SK-N-MC (cell line): Measurements from ENCODE around the gene ZNF221.

Source experiments
- DNase-seq: peaks from one replicate; pipeline ENCODE4 v3.0.0-alpha.2; 2011; ENCODE audit warnings: low read depth, low spot score
- H3K27ac ChIP-seq: fragments of 200-600 bp; sonication (generic); 2 replicates; pipeline ENCODE4 v1.5.1; 2016; ENCODE audit warnings: mixed run types
- H3K36me3 ChIP-seq: fragments of 200-600 bp; sonication (generic); 2 replicates; pipeline ENCODE4 v1.6.1; 2017; ENCODE audit warnings: antibody characterized with exemption, low read length, mixed read lengths; ENCODE audit not compliant: insufficient read depth
- H3K4me3 ChIP-seq: fragments of 200-600 bp; sonication (generic); 2 replicates; pipeline ENCODE4 v1.5.1; 2016
- H3K9ac ChIP-seq: fragments of 200-600 bp; sonication (generic); 2 replicates; pipeline ENCODE4 v1.8.0; 2017; ENCODE audit warnings: mixed run types, mixed read lengths; ENCODE audit not compliant: insufficient read length
- H3K9me3 ChIP-seq: fragments of 200-600 bp; sonication (generic); 2 replicates; pipeline ENCODE4 v1.6.1; 2017; ENCODE audit warnings: low read depth, mild to moderate bottlenecking, antibody characterized with exemption, low read length, moderate library complexity, mixed read lengths
- EZH2 ChIP-seq: fragments of 200-600 bp; sonication (generic); IDR thresholded peaks from one replicate; pipeline ENCODE4 v1.6.1; 2017; ENCODE audit warnings: antibody characterized with exemption
- FOXP2 ChIP-seq: optimal IDR thresholded peaks from 2 replicates; pipeline ENCODE3; 2011; ENCODE audit warnings: mild to moderate bottlenecking, moderate library complexity; ENCODE audit not compliant: insufficient read depth; ENCODE audit errors: extremely low read length, control extremely low read depth
- POLR2AphosphoS5 ChIP-seq: IDR thresholded peaks from 2 replicates; pipeline ENCODE4 v1.6.1; 2012; ENCODE audit warnings: mild to moderate bottlenecking, low read depth, low read length, borderline replicate concordance

The ZNF221 gene

DNA sequence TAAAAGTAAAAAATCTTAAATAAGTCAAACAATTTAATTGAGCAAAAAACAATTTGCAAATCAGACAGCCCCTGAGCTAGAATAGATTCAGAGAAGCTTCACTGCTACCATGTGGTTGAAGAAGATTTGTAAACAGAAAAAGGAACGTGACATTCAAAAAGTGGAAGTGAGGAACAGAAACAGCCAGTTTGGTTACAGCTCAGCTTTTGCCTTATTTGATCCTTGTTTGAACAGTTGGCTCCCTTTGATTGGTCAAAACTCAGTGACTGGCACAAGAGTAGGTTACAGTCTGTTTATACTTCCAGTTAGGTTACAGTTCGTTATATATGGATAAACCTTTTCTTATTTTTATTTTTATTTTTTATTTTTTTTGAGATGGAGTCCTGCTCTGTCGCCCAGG lies 5.8 kb downstream of the ZNF221 start:
- Histone ChIP-seq H3K27ac (no peak overlapping the region), H3K4me3 (no peak overlapping the region), H3K9ac (no peak overlapping the region), H3K9me3 (no peaks in the 10 kb centered on the region), H3K36me3 (no peaks in the 10 kb centered on the region)
- TF ChIP-seq EZH2: no peak
- no peak for TF ChIP-seq FOXP2
- TF ChIP-seq POLR2AphosphoS5: no peak
- no peak for DNase-seq

DNA sequence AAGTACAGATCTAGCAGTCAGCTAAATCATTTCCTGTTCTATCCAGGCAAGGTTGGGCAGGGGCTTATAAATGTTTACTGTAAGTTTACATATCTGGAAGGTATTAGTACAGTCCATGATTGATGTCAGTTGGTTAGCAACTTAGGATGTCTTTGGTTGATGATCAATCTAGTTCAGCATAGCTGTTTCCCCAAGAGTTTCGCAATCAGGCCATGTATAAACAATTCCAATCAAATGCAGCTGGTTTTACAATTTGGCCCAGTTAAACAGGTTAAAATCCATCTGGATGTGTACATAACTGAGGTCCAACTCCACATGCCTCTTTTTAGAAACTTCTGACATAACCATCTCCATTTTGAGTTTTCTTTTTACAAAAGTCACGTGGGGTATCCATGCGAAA lies 6.9 kb downstream of the ZNF221 start:
- Histone ChIP-seq H3K4me3 (no peak overlapping the region), H3K36me3 (no peaks in the 10 kb centered on the region), H3K27ac (no peak overlapping the region), H3K9ac (no peak overlapping the region), H3K9me3 (peaks cover 3% of the 10 kb centered on the region; the same call in 1 of the 2 replicates)
- DNase-seq: no peak
- TF ChIP-seq FOXP2: no peak
- TF ChIP-seq POLR2AphosphoS5: no peak
- TF ChIP-seq EZH2: no peak

DNA sequence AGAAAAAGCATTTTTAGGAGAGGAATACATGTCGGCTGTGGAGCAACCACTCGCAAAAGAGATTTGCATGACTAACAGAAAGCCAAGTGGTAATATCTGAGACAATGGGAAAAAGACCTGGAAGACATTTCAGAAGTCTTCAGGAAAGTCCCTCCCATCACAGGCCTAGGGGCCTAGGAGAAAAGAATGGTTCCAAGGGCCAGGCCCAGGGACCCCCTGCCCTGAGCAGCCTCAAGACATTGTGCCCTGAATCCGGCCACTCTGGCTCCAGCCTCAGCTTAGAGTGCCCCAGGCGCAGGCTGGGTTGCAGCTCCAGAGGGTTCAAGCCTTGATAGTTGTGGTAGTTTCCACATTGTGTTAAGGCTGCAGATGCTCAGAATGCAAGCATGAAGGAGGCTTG lies 9.4 kb downstream of the ZNF221 start:
- TF ChIP-seq EZH2 (no peak), FOXP2 (no peak), POLR2AphosphoS5 (no peak)
- peaks cover 17% of the 10 kb centered on the region; the same call in 1 of the 2 replicates for H3K9me3 ChIP-seq

DNA sequence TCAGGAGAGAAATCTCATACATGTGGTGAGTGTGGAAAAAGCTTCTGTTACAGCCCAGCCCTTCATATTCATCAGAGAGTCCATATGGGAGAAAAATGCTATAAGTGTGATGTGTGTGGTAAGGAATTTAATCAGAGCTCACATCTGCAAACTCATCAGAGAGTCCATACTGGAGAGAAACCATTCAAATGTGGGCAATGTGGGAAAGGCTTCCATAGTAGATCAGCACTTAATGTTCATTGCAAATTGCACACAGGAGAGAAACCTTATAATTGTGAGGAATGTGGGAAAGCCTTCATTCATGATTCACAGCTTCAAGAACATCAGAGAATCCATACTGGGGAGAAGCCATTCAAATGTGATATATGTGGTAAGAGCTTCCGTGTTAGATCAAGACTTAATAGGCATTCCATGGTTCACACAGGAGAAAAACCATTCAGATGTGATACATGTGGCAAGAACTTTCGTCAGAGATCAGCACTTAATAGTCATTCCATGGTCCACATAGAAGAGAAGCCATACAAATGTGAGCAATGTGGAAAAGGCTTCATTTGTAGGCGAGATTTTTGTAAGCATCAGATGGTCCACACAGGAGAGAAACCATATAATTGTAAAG lies 15.2 kb downstream of the ZNF221 start:
- TF ChIP-seq POLR2AphosphoS5 (no peak), EZH2 (no peak), FOXP2 (no peak)
- H3K36me3 ChIP-seq: peaks cover 45% of the 10 kb centered on the region
- DNase-seq: no peak
- H3K9me3 ChIP-seq: peaks cover 41% of the 10 kb centered on the region
- H3K27ac ChIP-seq: no peak overlapping the region
- H3K9ac ChIP-seq: no peak overlapping the region
- no peak overlapping the region for H3K4me3 ChIP-seq

More for the DNA sequence above, 9.4 kb downstream of the ZNF221 start:
- DNase-seq: no peak
- Histone ChIP-seq H3K27ac (no peak overlapping the region), H3K36me3 (peaks cover 19% of the 10 kb centered on the region), H3K4me3 (no peak overlapping the region), H3K9ac (no peak overlapping the region)

DNA sequence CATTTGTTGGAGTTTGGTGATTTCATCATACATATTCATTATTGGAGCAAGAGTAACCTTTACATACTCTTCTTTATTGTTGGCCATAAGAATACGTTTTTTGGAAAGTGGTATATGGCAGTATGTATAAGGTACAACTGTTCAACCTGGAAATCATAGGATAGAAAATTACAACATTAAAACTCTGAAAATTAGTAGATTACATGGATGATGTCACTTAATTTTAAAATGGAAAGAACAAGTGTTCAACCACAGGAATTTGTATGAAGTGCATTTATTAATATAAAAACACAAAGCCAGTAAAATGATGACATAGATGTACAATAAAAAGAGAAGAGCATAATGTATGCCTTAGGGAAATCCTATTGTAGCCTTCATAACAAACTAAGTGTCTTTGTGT lies 25.7 kb downstream of the ZNF221 start:
- TF ChIP-seq FOXP2 (no peak), POLR2AphosphoS5 (no peak), EZH2 (no peak)
- no peak for DNase-seq
- Histone ChIP-seq H3K9me3 (0 out of 2 replicates have a peak, but pooled peaks cover 6% of the 10 kb centered on the region), H3K27ac (no peak overlapping the region), H3K9ac (no peak overlapping the region), H3K36me3 (no peaks in the 10 kb centered on the region), H3K4me3 (no peak overlapping the region)

DNA sequence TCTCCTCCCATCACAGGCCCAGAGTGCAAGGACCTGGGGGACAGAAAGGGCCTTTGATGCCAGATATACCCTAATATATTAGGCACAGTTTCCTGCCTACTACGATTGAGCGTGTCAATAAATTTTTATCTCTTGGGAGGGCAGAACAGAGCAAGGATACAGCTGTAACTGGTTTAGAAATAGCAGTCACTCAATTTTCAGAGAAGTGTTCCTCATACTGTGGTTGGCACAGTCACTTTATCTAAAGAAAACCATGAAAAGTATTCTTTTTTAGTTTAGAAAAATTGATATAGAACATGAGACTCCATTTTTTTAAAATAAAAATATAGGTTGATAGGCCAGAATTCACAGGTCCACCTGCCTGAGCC lies 32.5 kb downstream of the ZNF221 start:
- Histone ChIP-seq H3K4me3 (peak overlapping the region; percentile 97), H3K9me3 (no peaks in the 10 kb centered on the region), H3K27ac (no peak overlapping the region), H3K9ac (no peak overlapping the region), H3K36me3 (peaks cover 3% of the 10 kb centered on the region)
- no peak for TF ChIP-seq POLR2AphosphoS5
- TF ChIP-seq EZH2: no peak
- no peak for TF ChIP-seq FOXP2
- no peak for DNase-seq

DNA sequence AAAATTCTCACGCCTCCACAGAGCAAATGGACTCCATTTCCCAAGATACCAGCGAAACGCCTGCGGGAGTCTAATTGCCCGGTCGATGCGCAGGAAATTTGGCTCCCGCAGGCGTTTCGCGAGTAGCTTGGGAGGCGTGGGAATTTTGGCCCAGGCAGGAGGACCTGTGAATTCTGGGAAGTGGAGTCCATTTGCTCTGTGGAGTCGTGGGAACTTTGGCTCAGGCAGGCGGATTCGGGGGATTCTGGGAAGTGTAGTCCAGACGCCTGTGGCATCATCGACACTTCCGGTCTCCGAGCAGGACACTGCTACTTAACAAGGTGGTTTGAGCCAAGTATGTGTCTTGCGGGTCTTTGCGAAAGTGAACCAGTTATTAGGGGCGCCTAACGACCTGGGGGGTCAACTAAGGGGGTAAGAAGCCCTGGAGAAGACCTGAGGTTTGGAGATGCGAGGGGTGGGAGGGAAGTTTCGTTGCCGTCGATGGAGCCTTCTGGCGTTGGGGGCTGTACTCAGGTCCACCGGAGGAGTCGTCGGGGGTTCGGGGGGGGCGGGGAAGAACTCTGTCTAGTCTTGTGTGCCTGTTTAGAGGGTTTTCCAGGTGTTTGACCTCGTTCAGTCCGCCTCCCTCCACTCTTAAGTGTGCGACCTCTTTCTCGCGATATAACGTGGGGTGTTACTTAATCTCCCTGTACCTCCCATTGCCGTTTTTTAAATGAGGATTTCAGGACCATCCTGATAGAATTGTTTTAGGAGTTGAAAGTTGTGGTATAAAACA lies 33.1 kb downstream of the ZNF221 start, which contains the start of gene ZNF155:
TSS of gene ZNF155 (plus strand) at position 277 of the 775 bp plus-strand sequence. CDS start 4,356 bp downstream, outside the sequence.
- H3K4me3 ChIP-seq: peak within 1 kb of the TSS; percentile 97
- H3K27ac ChIP-seq: peak within 1 kb of the TSS; percentile 44; the same call in 1 of the 2 replicates

DNA sequence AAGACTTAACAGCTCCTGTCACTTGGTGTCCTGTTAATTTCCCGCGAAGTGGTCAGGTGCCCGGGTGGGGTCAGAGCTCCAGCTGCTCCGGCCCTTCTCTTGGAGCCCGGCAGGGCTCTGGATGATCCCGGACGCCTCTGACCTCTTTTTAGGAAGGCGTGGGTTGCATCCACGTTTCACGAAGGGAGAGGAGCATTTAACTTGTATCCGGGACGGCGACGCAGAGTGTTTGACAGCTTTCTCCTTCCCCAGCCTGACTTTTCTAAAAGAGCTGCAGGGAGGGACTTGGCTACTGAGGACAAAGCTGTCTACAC lies 33.6 kb downstream of the ZNF221 start:
- Histone ChIP-seq H3K4me3 (peak overlapping the region; percentile 97), H3K27ac (no peak overlapping the region)

More for the DNA sequence above, 33.1 kb downstream of the ZNF221 start, which contains the start of gene ZNF155:
- TF ChIP-seq POLR2AphosphoS5 (peak; percentile 71), EZH2 (no peak), FOXP2 (no peak)
- Histone ChIP-seq H3K36me3 (peaks cover 9% of the 10 kb centered on the region), H3K9me3 (no peaks in the 10 kb centered on the region), H3K9ac (peak within 1 kb of the TSS; percentile 85)
- DNase-seq: peak; percentile 90

More for the DNA sequence above, 33.6 kb downstream of the ZNF221 start:
- Histone ChIP-seq H3K9me3 (no peaks in the 10 kb centered on the region), H3K9ac (peak overlapping the region; percentile 85), H3K36me3 (peaks cover 14% of the 10 kb centered on the region)
- DNase-seq: no peak
- TF ChIP-seq FOXP2 (no peak), EZH2 (no peak), POLR2AphosphoS5 (no peak)
